Stomach (tissue), 9 donors: Measurements from ENCODE around the gene TNKS2. TPM values are rescaled to one million over a fixed set of nuclear protein-coding genes. Genes with fewer than 3 reads are reported as not detected.
A peak's percentile ranks its signal among the peaks of the same experiment; 100 is the strongest.

Experiments
- DNase-seq, 2 donors: peaks; one replicate each; pipeline versions ENCODE4 v3.0.0 to v3.0.0-alpha.2; 2013 to 2019
- H3K27ac ChIP-seq, 5 donors: fragments of 200-600 bp in 4 of 5; sonication (generic) in 4 of 5; one replicate each; pipeline ENCODE4 v1.5.1; 2013 to 2019; ENCODE audit warnings: mild to moderate bottlenecking in 1 of 5, moderate library complexity in 1 of 5
- H3K27me3 ChIP-seq, 3 donors: fragments of 200-600 bp; sonication (generic); one replicate each; pipeline ENCODE4 v1.5.1; 2017 to 2019; ENCODE audit warnings: mixed run types in 1 of 3
- H3K36me3 ChIP-seq, 4 donors: fragments of 200-600 bp; sonication (generic); 1 replicate in 3 of 4; 2 replicates in 1 of 4; pipeline ENCODE4 v1.5.1; 2016 to 2019
- H3K4me1 ChIP-seq, 4 donors: fragments of 200-600 bp; sonication (generic); one replicate each; pipeline ENCODE4 v1.5.1; 2016 to 2019
- H3K4me3 ChIP-seq, 4 donors: fragments of 200-600 bp; sonication (generic) in 3 of 4; one replicate each; pipeline ENCODE4 v1.5.1; 2016 to 2019; ENCODE audit warnings: mild to moderate bottlenecking in 1 of 4
- H3K9me3 ChIP-seq, 4 donors: fragments of 200-600 bp; sonication (generic); one replicate each; pipeline ENCODE4 v1.5.1; 2016 to 2019
- EP300 ChIP-seq: sonication (generic); formaldehyde crosslinking; IDR thresholded peaks from one replicate; pipeline ENCODE4 v1.6.1; 2017; ENCODE audit warnings: antibody characterized with exemption
- POLR2A ChIP-seq, 4 donors: fragments of 450-650 bp; IDR thresholded peaks; one replicate each; pipeline ENCODE4 v1.6.1; 2016; ENCODE audit warnings: antibody characterized with exemption in 4 of 4, control low read depth in 2 of 4, mild to moderate bottlenecking in 1 of 4, moderate library complexity in 1 of 4
- POLR2AphosphoS5 ChIP-seq, 3 donors: sonication (generic); formaldehyde crosslinking; IDR thresholded peaks; one replicate each; pipeline ENCODE4 v1.6.1; 2016; ENCODE audit warnings: antibody characterized with exemption in 3 of 3
- WGBS, 5 donors: extraction: QIAGEN DNeasy Blood & Tissue Kit in 3 of 5; methylation state at CpG; one replicate each; pipeline versions ENCODE4 v1.1.5 to v1.1.7; 2013 to 2018; 5-methylcytosine and 5-hydroxymethylcytosine counted together
- intact Hi-C: fragments of 100-400 bp; cut with DNase I; formaldehyde crosslinking; loops from one replicate; pipeline ENCODE4 v1.15.1; 2023; ENCODE audit warnings: low total_unique reads
- polyA plus RNA-seq, 3 donors: library from polyadenylated mRNA; stranded (reverse); fragments of 200-250 nt; gene quantifications; one replicate each; pipeline ENCODE4 v1.2.3, GENCODE V29; 2013
- small RNA-seq, 4 donors: library from RNA; depleted of rRNA; stranded (forward); fragments of <200 nt; gene quantifications; one replicate each; pipeline ENCODE3, GENCODE V24; 2016
- total RNA-seq, 5 donors: library from RNA; depleted of rRNA; stranded (reverse); fragments of >200 nt; gene quantifications; one replicate each; pipeline versions ENCODE4 v1.1.0 to v1.2.3, GENCODE V29; 2014 to 2016
- TF ChIP-seq, protein P1 (sequence below), 7 experiments: fragments of 450-650 bp in 4 of 7; fragments of 200-600 bp in 3 of 7; sonication (generic) in 3 of 7; IDR thresholded peaks; one replicate each; pipeline ENCODE4 v1.5.1; 2016 to 2019; ENCODE audit warnings: antibody characterized with exemption in 7 of 7, control low read depth in 2 of 7, mild to moderate bottlenecking in 1 of 7
- donor health status: healthy with polysubstance abuse.
- donor health status: Bipolar disorder and iron deficiency.
- donor health status: healthy.

Gene TNKS2
- total and polyA plus RNA-seq, 8 donors = 8.1 to 86.5 (median 28.9) TPM

GRCh38 chr10:91908337-91909116 lies 110.3 kb downstream of the TNKS2 start:
- H3K27me3 ChIP-seq = no peaks in the 10 kb centered on the region
- peak overlapping the region; percentile 42 to 82 (median 71) for H3K27ac ChIP-seq
- no peak for TF ChIP-seq POLR2A (IDR thresholded peaks at IDR 0.05)
- TF ChIP-seq, protein P1, sequence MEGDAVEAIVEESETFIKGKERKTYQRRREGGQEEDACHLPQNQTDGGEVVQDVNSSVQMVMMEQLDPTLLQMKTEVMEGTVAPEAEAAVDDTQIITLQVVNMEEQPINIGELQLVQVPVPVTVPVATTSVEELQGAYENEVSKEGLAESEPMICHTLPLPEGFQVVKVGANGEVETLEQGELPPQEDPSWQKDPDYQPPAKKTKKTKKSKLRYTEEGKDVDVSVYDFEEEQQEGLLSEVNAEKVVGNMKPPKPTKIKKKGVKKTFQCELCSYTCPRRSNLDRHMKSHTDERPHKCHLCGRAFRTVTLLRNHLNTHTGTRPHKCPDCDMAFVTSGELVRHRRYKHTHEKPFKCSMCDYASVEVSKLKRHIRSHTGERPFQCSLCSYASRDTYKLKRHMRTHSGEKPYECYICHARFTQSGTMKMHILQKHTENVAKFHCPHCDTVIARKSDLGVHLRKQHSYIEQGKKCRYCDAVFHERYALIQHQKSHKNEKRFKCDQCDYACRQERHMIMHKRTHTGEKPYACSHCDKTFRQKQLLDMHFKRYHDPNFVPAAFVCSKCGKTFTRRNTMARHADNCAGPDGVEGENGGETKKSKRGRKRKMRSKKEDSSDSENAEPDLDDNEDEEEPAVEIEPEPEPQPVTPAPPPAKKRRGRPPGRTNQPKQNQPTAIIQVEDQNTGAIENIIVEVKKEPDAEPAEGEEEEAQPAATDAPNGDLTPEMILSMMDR (IDR thresholded peaks at IDR 0.05) = peak in 3 of 7 experiments; percentile 19 to 44 (median 25)
- TF ChIP-seq POLR2AphosphoS5 (IDR thresholded peaks at IDR 0.05) = peak in 2 of 3 donors; percentile 22 to 53
- peak overlapping the region; percentile 78 to 92 (median 89) for H3K4me3 ChIP-seq
- DNase-seq = peak; percentile 77 to 95
- intact Hi-C loops = no loop called here
- 0 to 4% (median 1%) methylated on average over 4 to 93 of the region's 93 CpGs for WGBS, 5 donors
- H3K36me3 ChIP-seq = no peaks in the 10 kb centered on the region
- H3K9me3 ChIP-seq = no peaks in the 10 kb centered on the region
- peaks cover 5 to 31% (median 20%) of the 10 kb centered on the region in 4 donors for H3K4me1 ChIP-seq

- 1% methylated on average over 19 of the region's 19 CpGs for WGBS, 5 donors
- Histone ChIP-seq H3K4me1 (peaks cover 5 to 31% (median 20%) of the 10 kb centered on the region in 4 donors), H3K4me3 (peak within 1 kb of the TSS; percentile 78 to 92 (median 89)), H3K9me3 (no peaks in the 10 kb centered on the region), H3K27me3 (no peaks in the 10 kb centered on the region), H3K36me3 (no peaks in the 10 kb centered on the region), H3K27ac (peak within 1 kb of the TSS; percentile 42 to 82 (median 71))
- peak in 1 of 2 donors; percentile 80 for DNase-seq
- no peak for TF ChIP-seq POLR2AphosphoS5 (IDR thresholded peaks at IDR 0.05)
- no peak for TF ChIP-seq EP300
- TF ChIP-seq POLR2A (IDR thresholded peaks at IDR 0.05) = no peak
- TF ChIP-seq, protein P1 (IDR thresholded peaks at IDR 0.05) = no peak
- intact Hi-C loops = no loop called here
These were observed 111.0 kb downstream of the TNKS2 start, which contains the start of gene FGFBP3 for GRCh38 chr10:91909117-91909677. Gene FGFBP3 (minus strand): TSS chr10:91909486. CDS start chr10:91908969, 517 bp downstream.

DNA sequence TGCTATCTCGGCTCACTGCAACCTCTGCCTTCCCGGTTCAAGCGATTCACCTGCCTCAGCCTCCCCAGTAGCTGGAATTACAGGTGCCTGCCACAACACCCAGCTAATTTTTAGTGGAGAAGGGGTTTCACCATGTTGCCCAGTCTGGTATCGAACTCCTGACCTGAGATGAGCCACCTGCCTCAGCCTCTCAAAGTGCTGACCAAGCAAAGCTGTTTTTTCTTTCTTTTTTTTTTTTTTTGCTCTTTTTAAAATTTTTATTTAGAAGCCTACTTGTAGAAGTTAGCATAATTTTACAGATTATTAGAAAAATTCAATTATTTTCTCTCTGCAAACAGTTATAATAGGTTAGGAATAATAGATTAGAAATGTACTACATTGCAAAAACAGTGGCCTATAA lies 112.2 kb downstream of the TNKS2 start:
- Histone ChIP-seq H3K4me3 (no peak overlapping the region), H3K9me3 (no peaks in the 10 kb centered on the region), H3K4me1 (peaks cover 5 to 31% (median 20%) of the 10 kb centered on the region in 4 donors), H3K27me3 (no peaks in the 10 kb centered on the region), H3K27ac (no peak overlapping the region), H3K36me3 (no peaks in the 10 kb centered on the region)
- 78 to 86% (median 82%) methylated on average over 4 of the region's 4 CpGs for WGBS, 5 donors
- TF ChIP-seq, protein P1 (IDR thresholded peaks at IDR 0.05) = no peak
- TF ChIP-seq EP300 = no peak
- no peak for TF ChIP-seq POLR2AphosphoS5 (IDR thresholded peaks at IDR 0.05)
- TF ChIP-seq POLR2A (IDR thresholded peaks at IDR 0.05) = no peak
- intact Hi-C loops = no loop called here
- DNase-seq = no peak

Small RNA genes within 50 kb of the gene (small RNA-seq; reads per million reads assigned to genes)
- 0 reads per million in 4 donors for gene AL359198.2
- 0 reads per million in 4 donors for gene SRP9P1

Other genes starting within 250 kb of the TNKS2 start
- gene PPP1R3C, start 165.4 kb upstream of the TNKS2 start, total RNA-seq = 10 to 100 TPM in 3 of 5 donors, 1 to 10 TPM in 2; 1.2 to 50.0 (median 12.8) TPM
- 10 to 100 TPM in 2 of 3 donors, 1 to 10 TPM in 1; 8.4 to 21.1 (median 13.9) TPM for gene PPP1R3C, start 165.4 kb upstream of the TNKS2 start, polyA plus RNA-seq
- gene FGFBP3, start 111.1 kb downstream of the TNKS2 start, total RNA-seq = 1 to 10 TPM in 3 of 5 donors, under 1 TPM in 1, not detected in 1; 0.29 to 2.0 (median 1.4) TPM
- gene FGFBP3, start 111.1 kb downstream of the TNKS2 start, polyA plus RNA-seq = under 1 TPM; 0.44 to 0.80 (median 0.46) TPM
- gene BTAF1, start 125.3 kb downstream of the TNKS2 start, total RNA-seq = 100 to 1,000 TPM in 1 of 5 donors, 10 to 100 TPM in 4; 30.9 to 146 (median 36.1) TPM
- 1 to 10 TPM; 2.3 to 9.0 (median 2.7) TPM for gene BTAF1, start 125.3 kb downstream of the TNKS2 start, polyA plus RNA-seq